SK-N-SH (cell line): ENCODE data around the gene POLN.

ENCODE experiments used
- CTCF ChIP-seq: fragments of 200-600 bp; sonication (generic); IDR thresholded peaks from 2 replicates; pipeline ENCODE4 v1.6.1; 2017; ENCODE audit warnings: antibody characterized with exemption, mild to moderate bottlenecking, moderate library complexity
- EZH2phosphoT487 ChIP-seq: fragments of 200-600 bp; sonication (generic); IDR thresholded peaks from 2 replicates; pipeline ENCODE4 v1.6.1; 2017; ENCODE audit warnings: low read depth, mixed run types, mild to moderate bottlenecking, antibody characterized with exemption, moderate library complexity, borderline replicate concordance
- FOSL2 ChIP-seq: IDR thresholded peaks from 2 replicates; pipeline ENCODE4 v1.4.0; 2012; ENCODE audit warnings: low read depth, mild to moderate bottlenecking, moderate library complexity, borderline replicate concordance
- JUND ChIP-seq: IDR thresholded peaks from 2 replicates; pipeline ENCODE4 v1.4.0; 2012
- MXI1 ChIP-seq: IDR thresholded peaks from 2 replicates; pipeline ENCODE4 v1.6.1; 2012; ENCODE audit warnings: mild to moderate bottlenecking, low read depth, low read length, improper control_type of control experiment
- POLR2AphosphoS5 ChIP-seq: IDR thresholded peaks from 2 replicates; pipeline ENCODE4 v1.6.1; 2012; ENCODE audit warnings: low read depth, low read length
- RAD21 ChIP-seq: IDR thresholded peaks from 2 replicates; pipeline ENCODE4 v1.6.1; 2012; ENCODE audit warnings: mild to moderate bottlenecking, low read length
- RFX5 ChIP-seq: IDR thresholded peaks from 2 replicates; pipeline ENCODE4 v1.6.1; 2012; ENCODE audit warnings: mild to moderate bottlenecking, improper control_type of control experiment, low read length
- SMC3 ChIP-seq: IDR thresholded peaks from 2 replicates; pipeline ENCODE4 v1.6.1; 2012; ENCODE audit warnings: low read depth, low read length, improper control_type of control experiment
- TF ChIP-seq, protein P1 (sequence below): IDR thresholded peaks from 2 replicates; pipeline ENCODE4 v1.4.0; 2012; ENCODE audit warnings: low read depth
- TF ChIP-seq, protein P2 (sequence below): IDR thresholded peaks from 2 replicates; pipeline ENCODE4 v1.6.1; 2012; ENCODE audit warnings: mild to moderate bottlenecking, low read depth, low read length, moderate library complexity

DNA sequence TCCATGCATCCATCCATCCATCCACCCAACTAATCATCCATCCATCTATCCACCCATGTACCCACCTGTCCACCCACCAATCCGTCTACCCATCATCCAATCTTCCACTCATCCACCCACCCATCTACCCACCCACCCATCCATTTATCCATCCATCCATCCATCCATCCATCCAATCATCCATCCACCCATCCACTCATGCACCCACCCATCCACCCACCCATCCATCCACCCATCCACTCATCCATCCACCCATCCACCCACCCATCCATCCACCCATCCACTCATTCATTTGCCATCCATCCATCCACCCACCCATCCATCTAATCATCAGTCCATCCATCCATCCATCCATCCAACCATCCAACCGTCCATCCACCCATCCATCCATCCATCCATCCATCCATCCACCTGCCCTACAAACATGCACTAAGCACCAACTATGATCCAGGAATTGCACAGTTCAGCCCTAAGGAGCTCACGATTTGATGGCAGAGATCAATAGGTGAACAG lies 41.3 kb upstream of the POLN start:
- TF ChIP-seq MXI1 (no peak), JUND (no peak), SMC3 (no peak), CTCF (no peak), RAD21 (no peak), FOSL2 (no peak), POLR2AphosphoS5 (no peak), RFX5 (no peak), EZH2phosphoT487 (no peak)
- TF ChIP-seq, protein P1, sequence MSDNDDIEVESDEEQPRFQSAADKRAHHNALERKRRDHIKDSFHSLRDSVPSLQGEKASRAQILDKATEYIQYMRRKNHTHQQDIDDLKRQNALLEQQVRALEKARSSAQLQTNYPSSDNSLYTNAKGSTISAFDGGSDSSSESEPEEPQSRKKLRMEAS: no peak
- TF ChIP-seq, protein P2, sequence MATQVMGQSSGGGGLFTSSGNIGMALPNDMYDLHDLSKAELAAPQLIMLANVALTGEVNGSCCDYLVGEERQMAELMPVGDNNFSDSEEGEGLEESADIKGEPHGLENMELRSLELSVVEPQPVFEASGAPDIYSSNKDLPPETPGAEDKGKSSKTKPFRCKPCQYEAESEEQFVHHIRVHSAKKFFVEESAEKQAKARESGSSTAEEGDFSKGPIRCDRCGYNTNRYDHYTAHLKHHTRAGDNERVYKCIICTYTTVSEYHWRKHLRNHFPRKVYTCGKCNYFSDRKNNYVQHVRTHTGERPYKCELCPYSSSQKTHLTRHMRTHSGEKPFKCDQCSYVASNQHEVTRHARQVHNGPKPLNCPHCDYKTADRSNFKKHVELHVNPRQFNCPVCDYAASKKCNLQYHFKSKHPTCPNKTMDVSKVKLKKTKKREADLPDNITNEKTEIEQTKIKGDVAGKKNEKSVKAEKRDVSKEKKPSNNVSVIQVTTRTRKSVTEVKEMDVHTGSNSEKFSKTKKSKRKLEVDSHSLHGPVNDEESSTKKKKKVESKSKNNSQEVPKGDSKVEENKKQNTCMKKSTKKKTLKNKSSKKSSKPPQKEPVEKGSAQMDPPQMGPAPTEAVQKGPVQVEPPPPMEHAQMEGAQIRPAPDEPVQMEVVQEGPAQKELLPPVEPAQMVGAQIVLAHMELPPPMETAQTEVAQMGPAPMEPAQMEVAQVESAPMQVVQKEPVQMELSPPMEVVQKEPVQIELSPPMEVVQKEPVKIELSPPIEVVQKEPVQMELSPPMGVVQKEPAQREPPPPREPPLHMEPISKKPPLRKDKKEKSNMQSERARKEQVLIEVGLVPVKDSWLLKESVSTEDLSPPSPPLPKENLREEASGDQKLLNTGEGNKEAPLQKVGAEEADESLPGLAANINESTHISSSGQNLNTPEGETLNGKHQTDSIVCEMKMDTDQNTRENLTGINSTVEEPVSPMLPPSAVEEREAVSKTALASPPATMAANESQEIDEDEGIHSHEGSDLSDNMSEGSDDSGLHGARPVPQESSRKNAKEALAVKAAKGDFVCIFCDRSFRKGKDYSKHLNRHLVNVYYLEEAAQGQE: no peak
